HG02571 (cell line): ENCODE results near the gene RERE.

Source experiments
- ATAC-seq: cut with Tn5 transposase; IDR thresholded peaks from one replicate; pipeline ENCODE4 v1.9.1; 2021; ENCODE audit warnings: mild to moderate bottlenecking, moderate library complexity; ENCODE audit not compliant: unreplicated experiment

The RERE gene

DNA sequence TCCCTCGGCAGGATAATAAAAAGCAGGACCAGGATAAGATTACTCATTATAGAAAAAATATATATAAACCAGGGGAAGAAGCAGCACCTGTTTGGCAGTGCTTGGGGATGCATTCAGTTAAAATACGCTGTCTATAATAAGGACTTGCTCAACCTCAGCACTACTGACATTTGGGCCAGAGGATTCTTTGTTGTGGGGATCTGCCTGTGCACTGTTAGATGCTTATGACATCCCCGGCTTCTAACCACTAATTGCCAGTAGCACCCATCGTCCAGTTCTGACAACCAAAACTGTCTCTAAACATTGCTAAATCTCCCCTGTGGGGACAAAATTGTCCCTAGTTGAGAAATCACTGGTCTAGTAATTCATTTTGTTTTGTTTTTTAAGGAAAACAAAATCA is 257.4 kb downstream of the RERE start:
- no peak for ATAC-seq

DNA sequence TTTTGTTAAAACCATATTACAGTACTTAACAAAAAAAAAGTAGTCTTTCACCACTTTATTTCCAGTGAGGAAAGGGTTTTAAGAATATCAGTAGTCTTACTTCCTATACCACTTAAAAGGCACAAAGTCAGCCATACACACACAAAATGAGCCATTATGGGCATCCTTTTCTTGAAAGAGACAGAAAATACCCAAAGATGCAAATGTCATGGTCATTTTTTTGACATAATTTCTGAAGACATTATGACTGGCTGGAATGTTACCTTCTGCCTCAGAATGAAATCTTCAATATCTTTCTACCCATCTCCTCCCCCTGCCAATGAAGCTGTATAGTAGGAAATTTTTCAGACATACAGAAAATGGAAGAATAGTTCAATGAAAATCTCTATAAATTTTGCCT is 261.9 kb downstream of the RERE start:
- ATAC-seq, result no peak

DNA sequence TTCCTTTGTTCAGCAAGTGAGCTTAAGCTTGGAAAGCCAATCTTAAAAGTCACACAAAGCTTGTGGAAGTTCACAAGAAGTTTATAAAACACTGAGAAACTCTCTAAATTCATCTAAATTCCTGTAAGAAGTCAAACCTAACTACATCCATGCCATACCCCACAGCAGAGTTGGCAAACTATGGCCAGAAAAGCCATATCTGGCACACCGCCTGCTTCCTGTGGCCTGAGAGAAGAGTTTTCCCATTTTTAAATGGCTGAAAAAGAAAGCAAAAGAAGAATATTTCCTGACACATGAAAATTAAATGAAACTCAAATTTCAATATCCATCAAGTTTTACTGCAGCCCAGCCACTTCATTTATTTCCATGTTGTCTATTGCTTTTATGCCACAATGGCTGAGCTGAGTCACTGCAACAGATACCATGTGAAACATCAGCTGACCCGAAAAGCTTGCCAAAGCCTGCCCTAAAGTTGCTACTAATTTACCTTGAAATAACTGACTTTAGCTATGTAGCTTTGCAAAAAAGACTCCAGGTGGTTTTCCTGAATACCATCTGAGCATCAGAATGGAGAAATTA is 262.4 kb downstream of the RERE start:
- ATAC-seq, result no peak

DNA sequence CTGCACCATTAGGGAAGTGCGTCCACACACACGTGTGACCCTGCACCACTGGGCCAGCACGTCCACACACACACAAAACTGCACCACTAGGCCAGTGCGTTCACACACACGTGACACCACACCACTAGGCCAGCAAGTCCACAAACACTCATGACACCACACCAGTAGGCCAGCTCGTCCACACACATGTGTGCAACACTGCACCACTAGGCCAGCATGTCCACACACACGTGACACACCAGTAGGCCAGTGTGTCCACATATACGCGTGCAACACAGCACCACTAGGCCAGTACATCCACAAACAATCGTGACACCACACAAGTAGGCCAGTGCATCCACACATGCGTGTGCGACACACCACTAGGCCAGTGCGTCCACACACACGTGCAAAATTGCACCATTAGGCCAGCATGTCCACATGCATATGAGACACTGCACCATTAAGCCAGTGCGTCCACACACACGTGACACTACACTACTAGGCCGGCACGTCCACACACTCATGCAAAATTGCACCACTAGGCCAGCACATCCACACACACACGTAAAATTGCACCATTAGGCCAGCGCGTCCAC is 264.5 kb downstream of the RERE start:
- ATAC-seq, result no peak

DNA sequence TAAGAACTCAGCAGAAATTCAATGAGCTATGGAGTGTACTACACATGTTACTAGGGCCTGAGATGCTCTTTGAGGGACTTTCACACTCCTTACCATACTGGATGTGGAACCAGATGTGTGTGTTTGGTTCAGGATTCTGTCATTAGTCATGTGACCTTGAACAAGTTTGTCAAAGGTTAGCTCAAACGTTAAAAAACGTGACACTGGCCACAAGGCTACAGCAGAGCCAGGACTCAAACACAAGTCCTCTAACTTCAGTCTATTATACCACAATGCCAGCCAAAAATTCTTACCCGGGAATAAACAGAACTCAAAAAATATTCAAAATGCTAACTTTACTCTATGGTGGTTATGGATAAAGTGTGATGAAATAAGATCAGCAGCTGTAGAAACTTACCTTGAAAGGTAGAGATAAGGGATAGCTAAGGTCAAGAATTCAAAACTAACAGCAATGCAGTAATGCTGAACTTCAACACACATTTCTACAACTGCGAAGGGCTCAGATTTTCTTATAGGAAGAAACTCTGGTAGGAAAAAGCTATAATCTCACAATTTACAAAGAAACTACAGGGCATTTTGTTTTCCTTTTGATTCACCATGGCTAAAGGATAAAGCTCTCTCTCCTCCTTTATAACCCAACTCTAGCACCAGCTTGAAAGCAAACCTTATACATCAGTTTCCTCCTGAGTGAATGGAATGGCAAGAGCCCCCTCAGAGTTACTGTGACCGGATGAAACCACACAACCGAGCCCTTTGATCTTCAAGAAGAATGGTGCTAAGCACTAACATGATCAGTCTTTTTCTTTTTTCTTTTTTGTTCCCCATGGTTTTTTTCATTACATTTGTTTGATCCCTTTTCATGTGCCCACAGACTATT is 265.6 kb downstream of the RERE start:
- no peak for ATAC-seq

DNA sequence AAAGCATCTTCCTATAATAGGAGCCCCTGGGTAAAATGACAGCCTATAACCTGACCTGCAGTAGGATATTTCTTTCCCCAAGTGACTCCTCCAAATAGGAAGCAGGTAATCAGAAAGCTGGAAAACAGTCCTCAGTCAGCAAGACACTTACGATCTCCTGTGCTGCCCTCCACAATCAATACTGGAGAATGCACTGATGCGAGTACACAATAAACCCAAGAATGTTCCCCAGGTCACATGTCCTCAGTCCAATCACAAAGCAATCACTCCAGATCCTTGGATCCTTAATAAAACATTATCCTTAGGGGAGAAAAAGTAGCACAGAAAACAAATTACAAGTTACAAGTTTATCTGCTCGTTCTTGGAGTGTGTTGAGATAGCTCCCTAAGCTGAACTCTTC is 266.4 kb downstream of the RERE start:
- no peak for ATAC-seq

DNA sequence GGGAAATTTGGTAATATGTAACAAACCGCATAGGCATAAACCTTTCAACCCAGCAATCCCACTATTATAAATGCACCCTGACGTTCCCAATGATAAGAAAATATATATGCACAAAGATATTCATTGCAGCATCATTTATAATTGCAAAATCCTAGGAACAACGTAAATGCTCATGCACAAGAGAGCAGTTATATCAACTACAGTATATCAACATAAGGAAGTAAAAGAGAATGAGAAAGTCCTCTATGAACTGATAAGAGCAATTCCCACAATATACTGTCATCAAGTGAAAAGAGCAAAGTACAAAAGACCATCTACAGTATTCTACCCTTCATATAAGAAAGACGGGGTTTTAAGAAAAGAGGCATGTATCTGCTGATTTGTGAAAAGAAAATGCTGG is 269.6 kb downstream of the RERE start:
- no peak for ATAC-seq

DNA sequence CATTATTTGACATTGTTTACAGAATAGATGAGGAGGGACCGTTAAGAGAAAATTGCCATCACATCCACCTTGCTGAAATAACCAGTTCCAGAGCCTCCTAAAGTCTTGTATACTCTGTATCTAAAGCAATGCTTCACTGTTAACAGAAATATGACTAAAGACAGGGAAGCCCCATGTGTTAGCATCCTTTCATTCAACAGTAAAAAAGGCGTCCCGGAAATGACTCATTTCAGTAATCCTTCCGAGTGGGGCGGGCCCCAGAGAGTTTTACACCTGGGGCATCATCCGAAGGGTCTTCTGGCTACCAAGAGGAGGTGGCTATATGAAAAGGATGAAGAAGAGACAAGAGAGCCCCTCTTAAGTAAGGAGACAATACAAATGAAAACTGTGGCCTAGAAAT is 272.4 kb downstream of the RERE start:
- ATAC-seq, result no peak

DNA sequence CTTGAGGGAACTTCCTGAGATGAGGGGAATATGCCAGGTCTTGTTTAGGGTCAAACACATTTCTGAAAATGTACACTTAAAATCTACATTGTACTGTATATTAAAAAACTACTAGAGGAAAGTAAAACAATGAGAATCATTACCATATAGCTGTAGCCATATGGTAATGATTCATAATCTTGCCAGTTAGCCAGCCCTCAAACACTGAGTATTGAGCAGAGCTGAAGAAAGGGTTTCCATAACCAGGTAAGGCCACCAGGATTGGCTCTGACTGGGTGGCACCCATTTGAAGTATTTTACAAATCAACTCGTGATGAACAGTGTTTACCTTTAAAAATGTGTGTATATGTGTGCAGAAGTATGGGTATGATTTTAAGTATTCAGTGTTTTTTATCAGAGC is 272.8 kb downstream of the RERE start:
- no peak for ATAC-seq

DNA sequence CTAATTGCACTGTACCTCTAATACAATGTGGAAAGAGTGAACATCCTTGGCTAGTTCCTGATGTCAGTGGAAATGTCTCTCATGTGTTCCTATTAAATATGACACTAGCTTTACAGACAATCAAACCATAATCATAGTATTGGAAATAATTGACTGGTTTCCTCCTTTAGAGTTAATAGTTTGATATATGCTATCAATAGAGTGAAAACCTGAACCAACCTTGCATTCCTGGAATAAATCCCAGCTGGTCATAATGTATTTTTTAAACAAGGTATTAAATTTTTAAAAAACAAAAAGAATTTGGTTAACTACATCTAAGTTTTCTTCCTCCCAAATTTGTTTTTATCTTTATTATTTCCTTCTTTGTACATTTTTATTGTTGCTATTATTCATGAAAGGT is 273.5 kb downstream of the RERE start:
- ATAC-seq, result no peak

DNA sequence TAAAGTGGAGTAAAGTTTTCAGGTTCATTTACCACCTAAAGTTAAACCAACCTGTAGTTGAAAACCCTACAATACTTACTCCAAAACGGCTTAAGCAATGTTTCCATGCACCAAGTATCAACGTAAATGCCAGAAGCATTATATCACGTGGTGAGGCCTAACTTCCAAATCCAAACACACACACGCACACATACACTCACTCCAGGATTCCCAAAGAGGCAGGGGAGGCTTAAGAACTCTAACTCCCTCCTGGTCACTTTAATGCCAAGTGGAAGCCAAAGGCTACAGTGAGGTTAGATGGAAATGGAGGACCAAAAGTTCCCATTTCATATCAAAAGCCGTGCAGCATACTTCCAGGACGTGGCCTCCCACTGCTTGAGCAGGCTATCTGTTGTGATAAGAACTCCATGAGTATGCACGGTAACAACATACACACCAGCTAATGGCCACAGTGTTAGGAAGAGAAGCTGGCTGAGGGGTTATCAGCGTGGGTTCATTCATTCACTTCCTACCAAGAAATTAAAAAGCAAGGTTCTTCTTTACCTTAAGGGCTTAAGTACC is 275.4 kb downstream of the RERE start:
- ATAC-seq, result no peak

DNA sequence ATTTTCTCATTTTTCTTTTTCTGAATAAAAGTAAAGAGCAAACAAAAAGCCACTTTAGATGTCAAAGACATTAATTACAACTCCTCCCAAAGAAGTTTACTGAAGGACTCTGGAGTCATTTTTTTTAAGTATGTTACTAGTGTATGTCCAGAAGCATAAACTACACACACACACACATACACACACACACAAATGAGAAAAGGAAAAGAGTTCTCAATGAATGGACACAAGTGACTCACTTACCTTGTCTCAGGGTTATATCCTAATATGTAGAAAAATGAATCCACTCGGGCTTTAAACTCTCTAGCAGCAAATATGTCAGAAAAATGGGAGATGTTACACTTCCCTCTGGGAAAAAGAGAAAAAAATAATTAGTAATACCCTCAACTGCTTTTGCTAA is 276.5 kb downstream of the RERE start:
- no peak for ATAC-seq

DNA sequence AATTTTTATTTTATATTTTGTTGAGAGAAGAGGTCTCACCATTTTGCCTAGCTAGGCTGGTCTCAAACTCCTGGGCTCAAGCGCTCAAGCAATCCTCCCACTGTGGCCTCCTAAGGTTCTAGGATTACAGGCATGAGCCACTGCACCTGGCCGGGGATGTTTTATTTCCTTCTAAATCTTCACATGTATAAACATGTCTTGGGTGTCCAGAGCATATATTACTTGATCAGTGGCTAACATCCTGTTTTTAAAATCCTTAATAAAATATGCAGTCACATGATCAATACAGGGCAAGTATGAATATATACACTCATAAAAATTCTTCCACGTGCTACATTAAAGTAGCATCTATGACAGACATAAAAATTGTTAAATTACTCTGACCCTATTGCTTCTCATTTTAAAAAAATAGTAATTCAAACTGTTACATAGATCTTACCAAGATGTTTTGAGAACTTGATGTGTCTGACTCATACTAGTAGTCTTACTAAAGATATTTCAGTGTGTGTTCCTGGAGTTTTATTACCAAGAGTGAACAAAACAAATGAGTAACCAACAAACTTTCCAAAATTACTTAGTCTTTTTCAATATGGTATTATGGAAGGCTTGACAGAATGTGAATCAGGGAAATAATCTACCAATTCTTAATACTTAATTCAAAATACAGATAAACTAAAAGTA is 277.0 kb downstream of the RERE start:
- no peak for ATAC-seq

DNA sequence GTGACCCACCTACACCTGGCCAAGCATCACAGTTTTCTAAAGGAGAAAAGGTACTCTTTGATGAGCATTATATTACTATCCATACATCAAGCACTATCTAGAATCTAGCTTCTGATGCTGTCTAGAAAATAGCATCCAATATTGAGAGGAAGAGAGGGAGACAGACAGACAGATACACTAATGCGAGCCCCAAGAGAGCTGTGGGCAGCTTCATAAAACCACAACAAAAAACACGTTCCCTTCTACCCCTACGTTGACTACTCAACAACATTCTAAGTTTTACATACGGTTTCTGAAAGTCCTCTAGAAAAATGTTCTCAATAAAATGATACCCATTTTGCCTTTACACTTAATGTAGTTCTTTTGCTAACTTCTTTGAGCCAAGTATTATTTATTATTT is 277.8 kb downstream of the RERE start:
- no peak for ATAC-seq

DNA sequence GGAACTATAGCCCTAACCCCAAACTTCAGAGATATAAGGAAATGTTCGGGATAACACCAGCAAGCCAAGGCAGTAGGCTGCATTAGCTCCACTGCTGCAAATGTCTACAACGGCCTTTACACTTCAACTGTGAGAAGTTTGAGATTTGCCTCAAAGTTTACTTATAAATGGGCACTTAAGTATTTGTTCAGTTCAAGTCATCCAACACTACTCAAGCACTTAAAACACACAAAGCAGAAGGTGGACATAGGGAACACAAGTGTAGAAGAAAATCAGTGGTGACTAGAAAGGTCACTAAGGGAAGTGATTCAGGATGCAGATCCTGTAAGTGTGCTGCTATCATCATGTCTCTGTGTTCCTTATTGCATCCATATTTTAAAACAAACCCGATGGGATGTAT is 278.9 kb downstream of the RERE start:
- no peak for ATAC-seq

DNA sequence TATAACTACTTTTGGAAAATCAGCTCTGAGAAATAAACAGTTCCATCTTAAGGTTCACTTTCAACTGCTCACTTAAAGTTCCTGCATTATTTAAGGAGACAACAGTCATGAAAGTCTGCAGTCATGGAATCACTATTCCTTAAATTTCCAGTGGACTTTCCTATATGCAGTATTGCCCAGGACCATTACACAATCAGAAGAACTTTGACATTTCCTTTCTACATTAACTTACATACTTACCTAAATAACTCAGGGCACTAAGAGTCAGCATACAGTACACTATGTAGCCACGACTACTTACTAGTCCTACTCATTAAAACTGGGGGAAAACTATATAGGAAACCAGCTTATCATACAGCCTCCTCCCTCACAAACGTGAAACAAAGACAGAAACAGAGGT is 279.4 kb downstream of the RERE start:
- no peak for ATAC-seq

DNA sequence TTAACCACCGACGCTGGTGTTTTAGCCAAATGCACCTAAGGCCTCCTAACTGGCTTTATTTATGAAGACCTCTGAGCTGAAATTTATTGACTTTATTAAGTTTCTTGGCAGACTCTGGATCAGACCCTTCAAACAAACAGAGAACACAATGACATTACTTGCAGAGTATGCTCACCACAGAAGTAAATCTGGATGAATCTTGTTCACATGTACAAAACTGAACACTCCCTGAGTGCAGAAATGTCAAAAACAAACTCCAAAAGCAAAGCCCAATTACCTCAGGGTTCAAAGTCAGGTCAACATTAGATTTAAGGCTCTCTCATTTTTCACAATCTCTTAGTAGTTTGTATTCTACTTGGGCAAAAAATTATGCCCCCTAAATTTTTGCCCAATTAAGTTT is 280.9 kb downstream of the RERE start:
- no peak for ATAC-seq

DNA sequence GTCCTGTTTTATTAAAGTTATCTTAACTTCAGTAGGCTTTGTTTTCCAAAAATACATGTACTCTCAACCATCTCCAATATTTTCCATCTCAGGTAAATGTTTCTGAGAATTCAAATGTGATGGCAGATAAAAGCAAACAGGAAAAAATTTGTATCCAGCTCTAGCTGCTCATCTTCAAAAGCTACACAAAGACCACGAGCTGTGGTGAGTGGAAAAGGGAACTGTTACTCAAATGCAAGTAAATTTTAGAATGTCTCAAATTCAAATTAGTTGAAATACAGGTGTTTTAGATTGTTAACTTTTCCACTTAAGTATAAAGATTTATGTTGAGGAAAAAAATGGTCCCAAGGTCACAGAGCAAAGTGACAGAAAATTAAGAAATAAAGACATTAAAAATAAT is 283.5 kb downstream of the RERE start:
- no peak for ATAC-seq

DNA sequence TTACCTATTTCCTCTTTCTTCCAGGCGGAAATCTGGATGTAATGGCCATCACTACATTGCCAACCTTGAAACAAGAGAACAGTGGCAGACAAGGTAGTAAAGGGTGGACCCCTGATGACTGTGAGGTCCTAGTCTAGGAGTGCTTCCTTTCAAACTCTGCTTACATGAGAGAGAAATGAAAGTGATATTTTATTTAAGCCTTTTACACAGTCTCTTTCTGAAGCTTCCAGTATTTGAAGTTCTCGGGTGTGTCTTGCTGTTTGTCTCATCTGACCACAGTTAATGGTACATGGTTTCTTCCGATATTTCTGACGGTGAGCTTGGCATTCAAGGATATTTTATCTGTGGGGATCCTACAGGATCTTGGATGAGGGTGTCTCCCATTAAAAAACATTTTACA is 284.3 kb downstream of the RERE start:
- no peak for ATAC-seq

DNA sequence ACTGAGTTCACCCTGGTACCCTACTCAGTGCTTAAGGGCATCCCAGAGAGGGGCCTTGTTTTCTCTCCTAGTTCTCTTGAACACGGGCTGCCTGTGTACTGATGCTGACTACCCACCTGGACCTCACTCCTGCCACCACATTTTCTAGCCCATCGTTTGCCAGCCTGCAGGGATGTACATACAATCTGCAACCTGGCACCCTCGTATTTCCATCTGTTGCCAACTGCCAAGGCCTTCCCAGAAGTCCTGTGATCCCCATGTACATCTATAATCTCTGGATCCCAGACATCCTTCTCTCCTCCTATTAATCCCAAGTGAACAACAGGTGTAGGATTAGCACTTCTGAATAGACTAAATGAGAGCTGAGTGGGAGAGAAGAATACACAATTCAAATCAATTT is 287.5 kb downstream of the RERE start:
- ATAC-seq, result no peak

DNA sequence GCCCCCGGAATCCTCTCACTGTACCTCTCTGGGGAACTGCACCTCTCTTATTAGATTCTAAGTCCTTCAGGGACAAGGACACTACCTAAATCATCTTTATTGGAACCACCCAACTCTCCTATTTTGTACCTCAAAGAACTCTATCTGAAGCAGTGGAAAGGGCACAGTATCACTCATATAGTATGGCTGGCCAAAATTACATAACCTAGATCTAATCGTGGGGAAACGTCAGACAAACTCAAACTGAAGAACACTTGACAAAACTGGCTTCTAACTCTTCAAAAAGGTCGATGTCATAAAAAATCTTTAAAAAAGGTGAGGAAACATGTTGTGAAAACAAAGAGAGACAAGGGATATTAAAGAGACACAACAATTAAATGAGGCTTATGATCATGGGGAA is 289.5 kb downstream of the RERE start:
- ATAC-seq, result no peak
